Thoracic aorta (tissue), 2 donors: ENCODE measurements around the gene PPP4R1. TPM values are rescaled to one million over a fixed set of nuclear protein-coding genes. Genes with fewer than 3 reads are reported as not detected.

ENCODE experiments used
- ATAC-seq: fragments of 150-250 bp; one replicate; pipeline ENCODE4 v1.8.0; 2017; ENCODE audit warnings: low read depth; ENCODE audit not compliant: insufficient number of reproducible peaks, low FRiP score
- DNase-seq: peaks from one replicate; pipeline ENCODE4 v3.0.0-alpha.2; 2020; ENCODE audit warnings: low spot score
- H3K27ac ChIP-seq, 2 donors: fragments of 200-600 bp; sonication (generic); 1 replicate in 1 of 2; 2 replicates in 1 of 2; pipeline ENCODE4 v1.5.1; 2016; ENCODE audit warnings: mild to moderate bottlenecking in 2 of 2, moderate library complexity in 2 of 2
- H3K27me3 ChIP-seq: fragments of 200-600 bp; sonication (generic); replicated peaks from 2 replicates; pipeline ENCODE4 v1.6.0; 2016; ENCODE audit warnings: mild to moderate bottlenecking; ENCODE audit not compliant: insufficient read depth
- H3K36me3 ChIP-seq: fragments of 200-600 bp; sonication (generic); one replicate; pipeline ENCODE4 v1.5.1; 2016
- H3K4me1 ChIP-seq, 2 donors: fragments of 200-600 bp; sonication (generic); 1 replicate in 1 of 2; 2 replicates in 1 of 2; pipeline versions ENCODE4 v1.5.1 to v1.6.0; 2016; ENCODE audit warnings: low read depth in 2 of 2, mild to moderate bottlenecking in 1 of 2; ENCODE audit not compliant: control insufficient read depth in 1 of 2
- H3K4me3 ChIP-seq: fragments of 200-600 bp; sonication (generic); 2 replicates; pipeline ENCODE4 v1.5.1; 2016; ENCODE audit warnings: mild to moderate bottlenecking
- H3K9me3 ChIP-seq: fragments of 200-600 bp; sonication (generic); 2 replicates; pipeline ENCODE4 v1.5.1; 2016
- total RNA-seq, 2 donors: library from RNA; depleted of rRNA; stranded (reverse); fragments of >200 nt; gene quantifications; one replicate each; pipeline versions ENCODE4 v1.1.0 to v1.2.3, GENCODE V29; 2016
- TF ChIP-seq, protein P1 (sequence below): fragments of 200-600 bp; sonication (generic); IDR thresholded peaks from one replicate; pipeline ENCODE4 v1.5.1; 2019; ENCODE audit warnings: antibody characterized with exemption

Gene PPP4R1
- total RNA-seq, 2 donors from 2014 or later = 89.3 to 121 TPM

DNA sequence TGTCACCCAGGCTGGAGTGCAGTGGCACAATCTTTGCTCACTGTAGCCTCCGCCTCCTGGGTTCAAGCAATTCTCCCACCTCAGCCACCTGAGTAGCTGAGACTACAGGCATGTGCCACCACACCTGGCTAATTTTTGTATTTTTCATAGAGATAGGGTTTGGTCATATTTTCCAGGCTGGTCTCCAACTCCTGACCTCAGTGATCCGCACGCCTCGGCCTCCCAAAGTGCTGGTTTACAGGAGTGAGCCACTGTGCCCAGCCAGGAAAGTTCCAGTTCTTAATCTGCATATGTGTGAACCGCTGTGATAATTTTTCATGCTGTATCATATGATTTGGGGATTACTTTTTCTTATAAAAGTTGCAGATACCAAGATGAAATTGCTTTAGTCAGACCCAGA, 14.6 kb upstream of the PPP4R1 start:
- no peak overlapping the region for H3K27ac ChIP-seq
- no peak for DNase-seq
- no peak for ATAC-seq
- H3K36me3 ChIP-seq = no peaks in the 10 kb centered on the region
- no peaks in the 10 kb centered on the region for H3K27me3 ChIP-seq
- H3K4me3 ChIP-seq = no peak overlapping the region
- H3K4me1 ChIP-seq = peaks cover 3 to 5% of the 10 kb centered on the region in 2 donors
- no peaks in the 10 kb centered on the region for H3K9me3 ChIP-seq
- TF ChIP-seq, protein P1, sequence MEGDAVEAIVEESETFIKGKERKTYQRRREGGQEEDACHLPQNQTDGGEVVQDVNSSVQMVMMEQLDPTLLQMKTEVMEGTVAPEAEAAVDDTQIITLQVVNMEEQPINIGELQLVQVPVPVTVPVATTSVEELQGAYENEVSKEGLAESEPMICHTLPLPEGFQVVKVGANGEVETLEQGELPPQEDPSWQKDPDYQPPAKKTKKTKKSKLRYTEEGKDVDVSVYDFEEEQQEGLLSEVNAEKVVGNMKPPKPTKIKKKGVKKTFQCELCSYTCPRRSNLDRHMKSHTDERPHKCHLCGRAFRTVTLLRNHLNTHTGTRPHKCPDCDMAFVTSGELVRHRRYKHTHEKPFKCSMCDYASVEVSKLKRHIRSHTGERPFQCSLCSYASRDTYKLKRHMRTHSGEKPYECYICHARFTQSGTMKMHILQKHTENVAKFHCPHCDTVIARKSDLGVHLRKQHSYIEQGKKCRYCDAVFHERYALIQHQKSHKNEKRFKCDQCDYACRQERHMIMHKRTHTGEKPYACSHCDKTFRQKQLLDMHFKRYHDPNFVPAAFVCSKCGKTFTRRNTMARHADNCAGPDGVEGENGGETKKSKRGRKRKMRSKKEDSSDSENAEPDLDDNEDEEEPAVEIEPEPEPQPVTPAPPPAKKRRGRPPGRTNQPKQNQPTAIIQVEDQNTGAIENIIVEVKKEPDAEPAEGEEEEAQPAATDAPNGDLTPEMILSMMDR = no peak

DNA sequence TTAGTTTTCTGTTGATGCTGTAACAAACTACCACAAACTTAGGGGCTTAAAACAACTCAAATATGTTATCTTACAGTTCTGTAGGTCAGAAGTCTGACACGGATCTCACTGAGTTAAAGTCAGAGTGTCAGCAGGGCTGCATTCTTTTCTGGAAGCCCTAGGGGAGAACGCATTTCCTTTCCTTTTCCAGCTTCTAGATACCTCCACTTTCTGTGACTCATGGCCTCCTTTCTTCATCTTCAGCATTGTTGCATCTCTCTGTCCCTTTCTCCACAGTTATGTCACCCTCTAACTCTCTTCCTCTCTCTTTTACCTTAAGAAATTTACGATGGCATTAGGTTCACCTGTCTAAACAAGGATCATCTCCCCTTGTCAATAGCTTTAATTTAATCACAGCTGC, 13.3 kb upstream of the PPP4R1 start:
- no peaks in the 10 kb centered on the region for H3K27me3 ChIP-seq
- no peak overlapping the region for H3K27ac ChIP-seq
- H3K36me3 ChIP-seq = no peaks in the 10 kb centered on the region
- no peak for ATAC-seq
- DNase-seq = no peak
- TF ChIP-seq, protein P1 = no peak
- H3K4me3 ChIP-seq = no peak overlapping the region
- H3K9me3 ChIP-seq = no peaks in the 10 kb centered on the region
- H3K4me1 ChIP-seq = peaks cover 3 to 5% of the 10 kb centered on the region in 2 donors

DNA sequence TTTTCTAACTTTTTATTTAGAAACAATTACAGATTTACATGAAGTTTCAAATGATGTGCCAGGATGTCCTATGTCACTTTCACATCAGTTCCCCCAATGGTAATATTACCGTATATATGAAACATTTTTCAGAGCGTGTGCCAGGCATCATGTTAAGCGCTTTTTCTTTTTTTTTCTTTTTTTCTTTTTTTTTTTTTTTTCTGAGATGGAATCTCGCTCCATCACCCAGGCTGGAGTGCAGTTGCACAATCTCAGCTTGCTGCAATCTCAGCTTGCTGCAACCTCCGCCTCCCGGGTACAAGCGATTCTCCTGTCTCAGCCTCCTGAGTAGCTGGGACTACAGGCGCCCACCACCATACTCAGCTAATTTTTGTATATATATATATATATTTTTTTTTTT, 5.6 kb upstream of the PPP4R1 start:
- TF ChIP-seq, protein P1 = no peak
- ATAC-seq (no peak), DNase-seq (no peak)
- Histone ChIP-seq H3K9me3 (no peaks in the 10 kb centered on the region), H3K4me1 (peaks cover 5 to 22% of the 10 kb centered on the region in 2 donors), H3K27me3 (no peaks in the 10 kb centered on the region), H3K36me3 (no peaks in the 10 kb centered on the region), H3K4me3 (no peak overlapping the region), H3K27ac (no peak overlapping the region)

DNA sequence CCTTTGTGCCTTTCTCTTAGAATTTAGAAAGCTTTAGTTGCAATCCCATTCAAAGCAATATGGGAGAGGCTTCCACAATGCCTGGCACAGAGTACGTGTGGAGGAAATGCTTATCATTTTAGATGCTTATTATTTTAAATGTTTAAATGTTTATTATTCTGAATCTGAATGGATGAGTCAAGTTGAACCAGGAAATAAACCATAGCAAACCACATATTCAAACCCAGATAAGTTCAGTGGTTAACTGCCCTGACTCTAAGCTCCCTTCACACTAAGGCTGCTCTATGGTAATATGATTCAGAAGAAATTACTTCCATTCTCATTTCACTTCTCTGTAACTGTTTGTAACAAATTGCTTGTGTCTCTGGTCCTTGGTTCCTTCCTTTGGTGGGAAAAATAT, 5.2 kb upstream of the PPP4R1 start:
- peak overlapping the region; percentile 25 to 51 for H3K27ac ChIP-seq
- H3K27me3 ChIP-seq = no peaks in the 10 kb centered on the region
- no peak for DNase-seq
- H3K9me3 ChIP-seq = no peaks in the 10 kb centered on the region
- no peak for ATAC-seq
- TF ChIP-seq, protein P1 = no peak
- peak overlapping the region; percentile 40 for H3K4me3 ChIP-seq
- H3K36me3 ChIP-seq = no peaks in the 10 kb centered on the region
- peaks cover 5 to 22% of the 10 kb centered on the region in 2 donors for H3K4me1 ChIP-seq

DNA sequence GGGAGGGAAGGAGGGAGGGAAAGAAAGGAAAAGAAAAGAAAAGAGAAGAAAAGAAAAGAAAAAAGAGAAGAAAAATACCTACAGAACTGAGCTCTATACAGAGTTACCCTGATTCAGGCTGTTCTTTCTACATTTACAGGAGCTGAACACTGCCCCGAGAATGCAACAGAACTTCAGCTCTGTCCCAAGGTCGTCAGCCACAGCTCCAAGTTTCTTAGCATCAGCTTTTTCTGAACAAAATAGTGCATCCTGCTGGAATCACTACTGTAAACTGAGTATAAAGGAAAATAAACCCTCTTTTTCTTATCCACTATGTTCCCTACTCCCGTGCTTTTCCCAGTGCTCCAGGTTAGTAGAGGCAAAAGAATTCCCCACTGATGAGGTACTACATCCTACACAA, 4.7 kb upstream of the PPP4R1 start:
- H3K4me3 ChIP-seq = peak overlapping the region; percentile 40
- ATAC-seq (no peak), DNase-seq (no peak)
- no peaks in the 10 kb centered on the region for H3K9me3 ChIP-seq
- peaks cover 5 to 22% of the 10 kb centered on the region in 2 donors for H3K4me1 ChIP-seq
- peak overlapping the region; percentile 25 to 51 for H3K27ac ChIP-seq
- H3K36me3 ChIP-seq = no peaks in the 10 kb centered on the region
- TF ChIP-seq, protein P1 = no peak
- no peaks in the 10 kb centered on the region for H3K27me3 ChIP-seq
